Measurements from ENCODE around the gene MAP10. TPM values are rescaled to one million over a fixed set of nuclear protein-coding genes. Genes with fewer than 3 reads are reported as not detected.

The MAP10 gene
- total RNA-seq, 1 experiment from 2014 or later, result 1.5 TPM

DNA sequence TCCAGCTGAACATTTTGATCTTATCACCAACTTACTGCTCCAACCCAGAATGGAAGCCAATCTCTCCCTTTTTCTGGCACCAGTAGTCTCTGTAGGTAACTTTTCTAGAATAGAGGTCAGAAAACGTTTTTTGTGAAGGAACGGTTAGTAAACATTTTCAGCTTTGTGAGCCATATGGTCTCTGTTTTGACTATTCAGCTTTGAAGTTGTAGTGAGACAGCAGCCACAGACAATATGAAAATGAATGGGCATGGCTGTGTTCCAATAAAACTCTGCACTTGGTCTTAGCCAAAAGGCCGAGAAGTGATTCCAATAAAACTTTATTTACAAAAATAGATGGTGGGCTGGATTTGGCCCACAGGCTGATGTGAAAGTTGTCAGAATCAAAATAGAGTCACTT is 28.9 kb downstream of the MAP10 start:
- H3K27ac ChIP-seq (ENCODE audit: low read length), result no peak overlapping the region
- TF ChIP-seq POLR2AphosphoS5 (IDR thresholded peaks at IDR 0.05; ENCODE audit: low read depth, low read length) (no peak), TCF7L2 (IDR thresholded peaks at IDR 0.05; ENCODE audit: low read depth, low read length) (no peak), SIN3A (IDR thresholded peaks at IDR 0.05; ENCODE audit: borderline replicate concordance, insufficient read depth, low read depth, low read length) (no peak)
- TF ChIP-seq, protein P1, sequence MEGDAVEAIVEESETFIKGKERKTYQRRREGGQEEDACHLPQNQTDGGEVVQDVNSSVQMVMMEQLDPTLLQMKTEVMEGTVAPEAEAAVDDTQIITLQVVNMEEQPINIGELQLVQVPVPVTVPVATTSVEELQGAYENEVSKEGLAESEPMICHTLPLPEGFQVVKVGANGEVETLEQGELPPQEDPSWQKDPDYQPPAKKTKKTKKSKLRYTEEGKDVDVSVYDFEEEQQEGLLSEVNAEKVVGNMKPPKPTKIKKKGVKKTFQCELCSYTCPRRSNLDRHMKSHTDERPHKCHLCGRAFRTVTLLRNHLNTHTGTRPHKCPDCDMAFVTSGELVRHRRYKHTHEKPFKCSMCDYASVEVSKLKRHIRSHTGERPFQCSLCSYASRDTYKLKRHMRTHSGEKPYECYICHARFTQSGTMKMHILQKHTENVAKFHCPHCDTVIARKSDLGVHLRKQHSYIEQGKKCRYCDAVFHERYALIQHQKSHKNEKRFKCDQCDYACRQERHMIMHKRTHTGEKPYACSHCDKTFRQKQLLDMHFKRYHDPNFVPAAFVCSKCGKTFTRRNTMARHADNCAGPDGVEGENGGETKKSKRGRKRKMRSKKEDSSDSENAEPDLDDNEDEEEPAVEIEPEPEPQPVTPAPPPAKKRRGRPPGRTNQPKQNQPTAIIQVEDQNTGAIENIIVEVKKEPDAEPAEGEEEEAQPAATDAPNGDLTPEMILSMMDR (IDR thresholded peaks at IDR 0.05), result no peak
- TF ChIP-seq, protein P2, sequence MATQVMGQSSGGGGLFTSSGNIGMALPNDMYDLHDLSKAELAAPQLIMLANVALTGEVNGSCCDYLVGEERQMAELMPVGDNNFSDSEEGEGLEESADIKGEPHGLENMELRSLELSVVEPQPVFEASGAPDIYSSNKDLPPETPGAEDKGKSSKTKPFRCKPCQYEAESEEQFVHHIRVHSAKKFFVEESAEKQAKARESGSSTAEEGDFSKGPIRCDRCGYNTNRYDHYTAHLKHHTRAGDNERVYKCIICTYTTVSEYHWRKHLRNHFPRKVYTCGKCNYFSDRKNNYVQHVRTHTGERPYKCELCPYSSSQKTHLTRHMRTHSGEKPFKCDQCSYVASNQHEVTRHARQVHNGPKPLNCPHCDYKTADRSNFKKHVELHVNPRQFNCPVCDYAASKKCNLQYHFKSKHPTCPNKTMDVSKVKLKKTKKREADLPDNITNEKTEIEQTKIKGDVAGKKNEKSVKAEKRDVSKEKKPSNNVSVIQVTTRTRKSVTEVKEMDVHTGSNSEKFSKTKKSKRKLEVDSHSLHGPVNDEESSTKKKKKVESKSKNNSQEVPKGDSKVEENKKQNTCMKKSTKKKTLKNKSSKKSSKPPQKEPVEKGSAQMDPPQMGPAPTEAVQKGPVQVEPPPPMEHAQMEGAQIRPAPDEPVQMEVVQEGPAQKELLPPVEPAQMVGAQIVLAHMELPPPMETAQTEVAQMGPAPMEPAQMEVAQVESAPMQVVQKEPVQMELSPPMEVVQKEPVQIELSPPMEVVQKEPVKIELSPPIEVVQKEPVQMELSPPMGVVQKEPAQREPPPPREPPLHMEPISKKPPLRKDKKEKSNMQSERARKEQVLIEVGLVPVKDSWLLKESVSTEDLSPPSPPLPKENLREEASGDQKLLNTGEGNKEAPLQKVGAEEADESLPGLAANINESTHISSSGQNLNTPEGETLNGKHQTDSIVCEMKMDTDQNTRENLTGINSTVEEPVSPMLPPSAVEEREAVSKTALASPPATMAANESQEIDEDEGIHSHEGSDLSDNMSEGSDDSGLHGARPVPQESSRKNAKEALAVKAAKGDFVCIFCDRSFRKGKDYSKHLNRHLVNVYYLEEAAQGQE (IDR thresholded peaks at IDR 0.05; ENCODE audit: insufficient read depth in 1 of 2, low read depth in 2 of 2, low read length in 1 of 2), result no peak
- no peaks in the 10 kb centered on the region for H3K4me1 ChIP-seq (ENCODE audit: control insufficient read depth, insufficient read depth, low read length)
- no peak for DNase-seq (ENCODE audit: low read depth, low spot score)
- ChIA-PET CTCF (no interaction called here), POLR2A (interaction anchor here (0.6 kb wide), 1 partner anchor 11 kb away, joined by 3 read pairs; no protein-coding TSS in a partner anchor)
- intact Hi-C loops (cut with micrococcal nuclease; ENCODE audit: unreplicated experiment) (no loop called here), in situ Hi-C loops (cut with HindIII; ENCODE audit: low pct_unique_long_range_greater_than_20kb, low sequenced_read_pairs) (no loop called here)
- no peak overlapping the region for H3K4me3 ChIP-seq (ENCODE audit: low read depth in 2 of 2, low read length in 2 of 2)
- no peaks in the 10 kb centered on the region; the same call in none of the 2 replicates for H3K27me3 ChIP-seq (ENCODE audit: control insufficient read depth, insufficient read depth, low read length)
- no peaks in the 10 kb centered on the region for H3K9me3 ChIP-seq (ENCODE audit: control insufficient read depth, insufficient read depth, low read depth, low read length)
- H3K36me3 ChIP-seq (ENCODE audit: control insufficient read depth, insufficient read depth, low read length), result no peaks in the 10 kb centered on the region
- BruUV-seq (replicated peaks), result no TSS peak
- ATAC-seq, result no peak

DNA sequence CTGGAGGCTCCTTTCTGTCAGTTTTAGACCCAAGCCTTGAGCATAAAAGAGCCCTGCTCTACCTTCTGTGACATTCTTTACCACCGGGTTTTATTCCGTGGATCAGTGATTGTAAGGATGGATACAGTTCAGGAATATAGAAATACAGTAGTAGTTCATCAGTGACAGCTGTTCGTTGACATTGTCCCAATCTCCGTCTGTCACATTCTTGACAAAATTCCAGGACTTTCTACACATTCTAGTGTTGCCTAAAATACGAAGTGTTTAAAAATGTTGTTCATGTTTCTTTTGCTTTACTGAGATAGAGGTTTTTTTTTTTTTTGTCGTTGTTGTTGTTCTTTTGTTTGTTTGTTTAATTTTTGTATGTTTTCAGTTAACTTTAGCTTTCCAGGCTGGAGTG is 29.9 kb downstream of the MAP10 start:
- POLR2A ChIA-PET, result no interaction called here

More for the DNA sequence above, 29.9 kb downstream of the MAP10 start:
- no peaks in the 10 kb centered on the region for H3K4me1 ChIP-seq (ENCODE audit: control insufficient read depth, insufficient read depth, low read length)
- in situ Hi-C loops (cut with HindIII; ENCODE audit: low pct_unique_long_range_greater_than_20kb, low sequenced_read_pairs), result no loop called here
- BruUV-seq (replicated peaks), result no TSS peak
- H3K27me3 ChIP-seq (ENCODE audit: control insufficient read depth, insufficient read depth, low read length), result no peaks in the 10 kb centered on the region
- intact Hi-C loops (cut with micrococcal nuclease; ENCODE audit: unreplicated experiment), result no loop called here
- DNase-seq (ENCODE audit: low read depth, low spot score) (no peak), ATAC-seq (no peak)
- H3K9me3 ChIP-seq (ENCODE audit: control insufficient read depth, insufficient read depth, low read depth, low read length), result no peaks in the 10 kb centered on the region
- no peaks in the 10 kb centered on the region for H3K36me3 ChIP-seq (ENCODE audit: control insufficient read depth, insufficient read depth, low read length)
- no peak overlapping the region for H3K4me3 ChIP-seq (ENCODE audit: low read depth in 2 of 2, low read length in 2 of 2)
- TF ChIP-seq, protein P2 (IDR thresholded peaks at IDR 0.05; ENCODE audit: insufficient read depth in 1 of 2, low read depth in 2 of 2, low read length in 1 of 2), result no peak
- TF ChIP-seq POLR2AphosphoS5 (IDR thresholded peaks at IDR 0.05; ENCODE audit: low read depth, low read length), result no peak
- no peak for TF ChIP-seq TCF7L2 (IDR thresholded peaks at IDR 0.05; ENCODE audit: low read depth, low read length)
- TF ChIP-seq, protein P1 (IDR thresholded peaks at IDR 0.05), result no peak
- CTCF ChIA-PET, result no interaction called here
- no peak overlapping the region for H3K27ac ChIP-seq (ENCODE audit: low read length)

All from Panc1 (cell line).